A204.1 (cell line): ENCODE measurements around the gene MLLT10.

Source experiments
- FAIRE-seq: peaks from 2 replicates; lab custom pipeline; 2012; peaks lifted over from hg19 to GRCh38; lab: Jason Lieb, UNC

Gene MLLT10

GRCh38 chr10:21517134-21518031 lies 16.6 kb upstream of the MLLT10 start:
- no peak for FAIRE-seq

DNA sequence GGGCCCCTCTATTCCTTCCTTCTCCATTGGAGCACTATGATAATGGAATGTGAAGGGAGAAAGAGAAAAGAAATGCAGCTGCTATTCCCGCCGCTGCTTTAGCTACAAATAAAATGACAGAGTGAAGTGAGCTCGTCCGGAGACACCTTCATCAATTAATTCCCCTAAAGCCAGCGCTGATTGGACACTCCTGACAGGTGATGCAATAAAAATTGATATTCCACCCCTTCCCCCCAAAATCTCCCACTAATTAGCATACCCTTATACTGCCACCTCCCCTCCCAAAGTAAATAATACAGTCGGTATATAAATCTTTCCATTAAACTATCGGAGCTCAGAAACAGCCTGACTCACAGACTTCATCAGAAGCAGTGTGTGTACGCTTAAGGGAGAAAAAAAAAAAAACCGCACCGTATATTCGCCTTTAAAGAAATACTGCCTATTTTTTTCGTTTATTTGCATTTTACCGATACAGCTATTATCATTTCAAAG lies 15.8 kb upstream of the MLLT10 start:
- no peak for FAIRE-seq

DNA sequence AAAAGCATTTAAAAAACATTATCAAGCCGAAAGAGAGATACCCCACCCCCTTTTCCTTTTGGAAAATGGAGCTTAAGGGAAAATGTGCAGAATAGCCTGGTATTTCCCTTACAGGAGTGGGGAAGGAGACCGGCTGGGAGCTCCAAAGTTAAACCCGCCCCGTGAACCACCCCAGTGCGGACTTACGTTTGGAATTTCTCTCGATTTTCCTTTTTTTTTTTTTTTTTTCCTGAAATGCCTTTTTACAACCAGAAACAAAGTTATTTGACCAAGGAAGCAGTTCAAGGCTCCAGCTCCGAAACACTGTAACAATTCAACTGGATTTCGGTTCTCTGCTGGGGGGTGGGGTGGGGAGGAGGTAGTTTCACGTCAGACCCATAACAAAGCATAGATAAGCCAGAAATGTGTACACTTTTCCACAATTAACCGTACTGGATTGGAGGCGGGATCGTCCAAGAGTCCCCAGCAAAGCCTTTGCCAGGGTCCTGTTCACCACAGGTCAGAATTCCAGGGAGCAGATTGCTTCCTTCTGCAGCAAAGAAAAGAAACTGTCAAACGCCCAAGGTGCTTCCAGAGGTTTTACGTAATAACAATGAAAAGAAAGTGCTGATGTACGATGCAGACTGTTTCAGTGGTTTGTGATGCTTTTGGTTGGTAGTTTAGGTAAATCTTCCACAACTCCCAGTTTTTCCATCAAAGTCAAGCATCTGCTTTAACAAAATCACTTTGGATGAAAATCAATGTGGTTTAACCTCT lies 15.2 kb upstream of the MLLT10 start:
- no peak for FAIRE-seq

DNA sequence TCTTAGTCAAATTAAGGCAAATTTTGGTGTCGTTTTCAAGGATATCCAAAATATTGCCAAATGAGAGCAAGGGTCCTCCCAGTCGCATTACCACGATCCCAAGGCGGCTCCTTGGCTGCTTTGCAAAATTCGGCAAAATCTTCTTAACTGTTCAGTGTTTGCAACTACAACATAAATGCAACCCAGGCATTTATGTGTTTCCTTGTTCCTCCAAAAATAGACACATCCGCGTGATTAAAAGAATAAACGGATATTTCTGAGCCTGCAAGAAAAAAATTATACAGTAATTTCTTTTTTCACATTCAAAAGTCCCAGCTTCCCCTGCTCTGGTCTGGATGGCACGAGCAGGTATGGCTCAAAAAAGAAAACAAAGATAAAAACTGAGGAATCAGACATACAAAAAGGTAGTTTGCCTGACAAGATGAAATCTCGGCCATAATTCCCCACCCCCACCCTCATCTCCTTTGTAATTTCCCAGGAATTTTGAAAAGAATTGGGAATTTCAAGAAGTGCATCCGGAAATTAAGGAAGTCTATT lies 14.6 kb upstream of the MLLT10 start:
- FAIRE-seq, result no peak

- no peak for FAIRE-seq
Measured at GRCh38 chr10:21519941-21520436, 14.0 kb upstream of the MLLT10 start.

GRCh38 chr10:21520509-21520908 lies 13.5 kb upstream of the MLLT10 start:
- FAIRE-seq, result no peak

DNA sequence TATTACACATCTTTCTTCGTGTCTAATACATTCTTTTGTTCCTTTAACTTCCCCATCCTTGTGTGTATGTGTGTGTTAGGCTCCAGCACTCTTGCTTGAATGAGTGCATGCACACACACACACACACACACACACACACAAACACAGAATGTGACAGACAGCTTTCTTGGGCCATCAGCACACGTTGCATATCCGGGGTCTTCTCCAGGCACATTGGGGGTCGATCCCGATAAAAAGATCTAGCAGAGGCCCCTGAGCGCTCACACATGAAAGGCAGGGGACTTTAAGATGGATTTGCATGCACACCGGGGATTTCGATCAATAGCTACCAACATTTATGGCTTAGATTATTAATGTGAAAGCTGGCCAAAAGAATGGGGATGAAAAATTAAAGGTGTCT lies 13.1 kb upstream of the MLLT10 start:
- no peak for FAIRE-seq

- no peak for FAIRE-seq
Measured at GRCh38 chr10:21521751-21522533, 12.1 kb upstream of the MLLT10 start.

DNA sequence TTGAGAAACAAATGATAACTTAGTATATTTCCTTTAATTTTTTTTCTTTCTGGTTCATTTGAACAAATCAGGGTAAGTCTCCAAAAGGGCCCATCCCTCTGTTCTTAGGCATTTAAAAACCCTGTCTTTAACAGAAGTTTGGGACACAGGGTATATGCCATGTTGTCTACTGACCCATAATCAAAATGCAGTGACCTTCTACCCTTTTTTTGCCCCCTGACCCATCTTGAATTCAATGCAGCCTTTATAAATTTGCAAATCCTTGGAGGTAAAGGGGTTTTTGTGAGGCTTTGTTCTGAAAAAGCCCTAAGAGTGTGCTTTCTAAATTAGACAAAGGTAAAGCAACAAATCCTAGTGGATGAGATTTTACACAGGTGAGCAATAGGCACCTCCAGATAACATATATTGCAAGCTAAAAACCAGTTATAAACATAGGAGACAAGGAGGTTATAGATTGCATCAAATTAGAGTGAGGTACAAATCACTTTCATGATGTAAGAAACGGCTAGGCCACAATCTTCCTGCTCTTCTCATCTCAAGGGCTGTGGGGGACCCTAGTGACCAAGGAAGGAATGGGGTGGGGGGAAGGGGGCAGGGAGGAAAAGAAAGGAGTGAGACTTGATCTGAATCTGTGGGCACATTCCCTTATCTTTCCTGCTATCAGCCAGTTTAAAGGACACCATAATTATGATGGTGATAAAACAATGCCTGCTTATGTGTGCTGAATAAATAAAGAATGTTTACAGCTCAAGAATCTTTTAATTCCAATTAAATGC lies 11.2 kb upstream of the MLLT10 start:
- no peak for FAIRE-seq

GRCh38 chr10:21523557-21524008 lies 10.4 kb upstream of the MLLT10 start:
- no peak for FAIRE-seq

DNA sequence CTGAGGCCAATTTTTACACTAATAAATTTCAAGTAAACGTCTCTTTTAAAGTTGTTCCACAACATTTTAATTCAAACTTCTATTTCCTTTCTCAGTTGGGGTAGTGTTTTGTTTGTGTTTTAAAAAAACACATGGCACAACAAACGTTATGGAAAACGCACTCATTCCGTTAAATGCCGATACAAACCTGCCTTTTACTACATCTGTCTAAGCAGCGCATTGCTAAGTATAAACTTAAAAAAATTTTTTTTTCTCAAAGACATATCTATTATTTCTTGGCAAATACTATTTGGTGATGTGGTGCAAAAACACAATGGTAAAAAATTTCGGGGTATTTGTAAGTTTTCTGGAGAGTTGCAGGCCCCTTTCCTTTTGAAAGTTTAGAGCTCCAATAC lies 9.9 kb upstream of the MLLT10 start:
- FAIRE-seq, result no peak

GRCh38 chr10:21524526-21525366 lies 9.3 kb upstream of the MLLT10 start:
- FAIRE-seq, result no peak

GRCh38 chr10:21525367-21526187 lies 8.5 kb upstream of the MLLT10 start, which contains the start of gene SKIDA1:
SKIDA1 (minus strand) TSS chr10:21525682; CDS start chr10:21517822, 7,860 bp downstream.
- FAIRE-seq, result no peak

- no peak for FAIRE-seq
Measured at GRCh38 chr10:21526188-21526859, 7.7 kb upstream of the MLLT10 start.

GRCh38 chr10:21526860-21527597 lies 7.0 kb upstream of the MLLT10 start:
- FAIRE-seq, result no peak

- no peak for FAIRE-seq
Measured at GRCh38 chr10:21527598-21528235, 6.3 kb upstream of the MLLT10 start.
